Bronchial smooth muscle cell (primary cell): ENCODE data around the gene USP8. TPM values are rescaled to one million over a fixed set of nuclear protein-coding genes. Genes with fewer than 3 reads are reported as not detected.

Experiments
- total RNA-seq: library from RNA; depleted of rRNA; stranded (reverse); fragments of >200 nt; gene quantifications from 2 replicates; pipeline ENCODE4 v1.2.1, GENCODE V29; 2014

USP8 gene
- 32.0 and 33.3 TPM in 2 replicates for total RNA-seq

DNA sequence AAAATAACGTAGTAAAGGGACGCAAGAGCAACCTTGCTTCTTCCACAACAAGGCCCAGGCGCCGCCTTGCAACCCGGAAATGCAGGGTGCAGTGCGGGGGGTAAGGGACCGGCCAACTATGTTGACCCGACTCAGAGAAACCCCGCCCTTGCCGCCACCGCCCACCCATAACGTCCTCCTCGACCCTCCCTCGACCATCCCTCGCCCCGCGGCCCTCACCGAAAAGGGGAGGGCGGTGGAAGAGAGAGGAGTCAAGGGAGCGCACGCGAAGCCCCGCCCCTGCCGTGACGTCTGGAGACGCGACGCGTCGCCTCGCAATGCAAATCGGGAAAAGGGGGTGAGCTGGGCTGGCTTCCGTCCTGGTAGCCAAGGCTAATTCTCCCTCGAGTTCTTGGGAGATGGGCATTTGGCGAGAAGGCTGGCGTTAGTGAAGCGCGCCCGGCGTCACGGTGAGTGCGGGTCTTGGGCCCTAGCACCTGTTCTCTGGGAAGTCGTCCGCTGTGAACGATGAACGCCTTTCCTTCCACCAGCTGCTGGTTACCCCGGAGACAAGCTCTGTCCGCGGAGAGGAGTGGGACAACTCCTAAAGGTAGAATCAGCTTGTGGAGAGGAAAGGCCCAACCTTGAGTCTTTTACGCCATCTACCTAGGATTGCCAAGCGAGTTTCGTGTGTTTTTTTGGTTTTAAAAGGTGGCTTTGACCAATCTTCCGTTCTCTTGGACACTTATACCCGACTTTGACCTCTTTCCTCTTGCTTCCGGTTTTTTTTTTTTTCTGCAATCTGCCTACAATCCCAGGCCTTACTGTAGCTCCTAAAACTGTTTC is at the start of gene USP8:
Gene USP8, plus strand, starts transcription at position 340 of the 825 bp plus-strand sequence. CDS start 14,669 bp downstream, outside the sequence.

GRCh38 chr15:50546566-50546965 is 122.4 kb downstream of the USP8 start, which contains the start of gene USP50:
Gene USP50 (minus strand): TSS chr15:50546666. CDS start chr15:50546525, 141 bp downstream.

Other genes starting within 250 kb of the USP8 start
- gene SLC27A2, start 242.2 kb upstream of the USP8 start, total RNA-seq = under 0.01 TPM in 1 of 2 replicates, not detected in the other
- not detected in 2 replicates for gene HDC, start 158.7 kb upstream of the USP8 start, total RNA-seq
- 22.1 and 39.9 TPM in 2 replicates for gene GABPB1, start 69.2 kb upstream of the USP8 start, total RNA-seq
- 0.16 and 0.34 TPM in 2 replicates for gene USP50, start 122.3 kb downstream of the USP8 start, total RNA-seq